NB4 (cell line): ENCODE results near the gene SOD1.
"Not testable (repeated sequence)": the region's sequence is repeated elsewhere in the genome, so short reads cannot be mapped to it uniquely, and the experiment has no call there.

Experiments
- DNase-seq: peaks from one replicate; pipeline ENCODE4 v3.0.0; 2010; ENCODE audit warnings: low read depth
- H3K4me3 ChIP-seq: one replicate; pipeline ENCODE4 v1.5.1; 2011; ENCODE audit warnings: mild to moderate bottlenecking, low read depth, low read length, moderate library complexity
- CTCF ChIP-seq: IDR thresholded peaks from one replicate; pipeline ENCODE4 v1.5.1; 2012; ENCODE audit warnings: low read depth, low read length
- MAX ChIP-seq: IDR thresholded peaks from 2 replicates; pipeline ENCODE4 v1.6.1; 2011; ENCODE audit warnings: low read depth, low read length
- MYC ChIP-seq: IDR thresholded peaks from 2 replicates; pipeline ENCODE4 v1.6.1; 2011; ENCODE audit warnings: low read depth, low read length
- POLR2A ChIP-seq: IDR thresholded peaks from 2 replicates; pipeline ENCODE4 v1.6.1; 2011; ENCODE audit warnings: mild to moderate bottlenecking; ENCODE audit not compliant: insufficient read length; ENCODE audit errors: extremely low read depth

Gene SOD1

GRCh38 chr21:31654340-31654739 is 5.2 kb upstream of the SOD1 start:
- no peak overlapping the region for H3K4me3 ChIP-seq
- no peak for TF ChIP-seq MAX
- no peak for TF ChIP-seq MYC
- no peak for TF ChIP-seq POLR2A
- TF ChIP-seq CTCF: no peak
- no peak for DNase-seq

- DNase-seq: peak; percentile 56
- not testable (repeated sequence) for H3K4me3 ChIP-seq
Measured at GRCh38 chr21:31654821-31655580, 4.5 kb upstream of the SOD1 start.

GRCh38 chr21:31656199-31657095 is 3.0 kb upstream of the SOD1 start:
- TF ChIP-seq MYC (no peak), MAX (no peak), POLR2A (no peak), CTCF (no peak)
- no peak for DNase-seq
- no peak overlapping the region for H3K4me3 ChIP-seq

- TF ChIP-seq MYC: no peak
- TF ChIP-seq POLR2A: no peak
- no peak for TF ChIP-seq CTCF
- no peak for TF ChIP-seq MAX
- no peak overlapping the region for H3K4me3 ChIP-seq
- DNase-seq: no peak
Measured at GRCh38 chr21:31658053-31658452, 1.4 kb upstream of the SOD1 start.

GRCh38 chr21:31659286-31659535 is 282 bp upstream of the SOD1 start:
- H3K4me3 ChIP-seq: peak overlapping the region; percentile 45
- no peak for DNase-seq
- no peak for TF ChIP-seq MYC
- no peak for TF ChIP-seq POLR2A
- TF ChIP-seq MAX: no peak

- TF ChIP-seq MYC (no peak), MAX (no peak), CTCF (no peak), POLR2A (no peak)
- DNase-seq: no peak
- peak overlapping the region; percentile 92 for H3K4me3 ChIP-seq
Measured at GRCh38 chr21:31660259-31660565, 719 bp downstream of the SOD1 start.
